ENCODE measurements around the gene REEP5.

The REEP5 gene

GRCh38 chr5:112848116-112848811 is 73.8 kb downstream of the REEP5 start:
- DNase-seq (ENCODE audit: low read depth in 2 of 2, low spot score in 1 of 2): no peak

GRCh38 chr5:112847306-112847705 is 74.7 kb downstream of the REEP5 start:
- no peak for DNase-seq (ENCODE audit: low read depth in 2 of 2, low spot score in 1 of 2)

- no peak for DNase-seq (ENCODE audit: low read depth in 2 of 2, low spot score in 1 of 2)
These were observed 75.5 kb downstream of the REEP5 start for GRCh38 chr5:112846556-112846955.

- DNase-seq (ENCODE audit: low read depth in 2 of 2, low spot score in 1 of 2): no peak
These were observed 77.5 kb downstream of the REEP5 start for GRCh38 chr5:112844489-112844888.

GRCh38 chr5:112833971-112834370 is 88.1 kb downstream of the REEP5 start:
- no peak for DNase-seq (ENCODE audit: low read depth in 2 of 2, low spot score in 1 of 2)

GRCh38 chr5:112830378-112830777 is 91.6 kb downstream of the REEP5 start:
- DNase-seq (ENCODE audit: low read depth in 2 of 2, low spot score in 1 of 2): no peak
